OCI-LY7 (cell line): ENCODE data around the gene PSPN. TPM values are rescaled to one million over a fixed set of nuclear protein-coding genes. Genes with fewer than 3 reads are reported as not detected.

Source experiments
- BruUV-seq: library from RNA; stranded (reverse); fragments of 400-500 nt; replicated peaks from 2 replicates; lab custom pipeline; 2021; lab: Mats Ljungman, UMichigan
- CTCF ChIA-PET: fragments of 300-600 bp; sonication (Branson Sonifier 250); formaldehyde crosslinking; loops from one replicate; lab custom pipeline; 2022; ENCODE audit warnings: antibody characterized with exemption; ENCODE audit not compliant: unreplicated experiment; lab: Charles Lee
- POLR2A ChIA-PET: fragments of 300-600 bp; sonication (Branson Sonifier 250); formaldehyde crosslinking; loops from one replicate; lab custom pipeline; 2022; ENCODE audit warnings: antibody characterized with exemption; lab: Charles Lee
- DNase-seq: peaks from one replicate; pipeline ENCODE4 v3.0.0-alpha.2; 2015; ENCODE audit warnings: low spot score
- H2AFZ ChIP-seq: fragments of 200-600 bp; sonication (generic), shearing (Covaris generic); 2 replicates; pipeline ENCODE4 v1.6.1; 2014; ENCODE audit warnings: mild to moderate bottlenecking, antibody characterized with exemption, low read length, moderate library complexity
- H3K27ac ChIP-seq: fragments of 200-600 bp; sonication (generic); 2 replicates; pipeline ENCODE4 v1.5.1; 2014; ENCODE audit warnings: mixed run types, low read depth, mild to moderate bottlenecking, moderate library complexity, low read length, inconsistent platforms; ENCODE audit not compliant: poor library complexity, severe bottlenecking
- H3K36me3 ChIP-seq: fragments of 200-600 bp; sonication (generic); 2 replicates; pipeline ENCODE4 v1.6.1; 2014; ENCODE audit warnings: mild to moderate bottlenecking, antibody characterized with exemption, low read length, moderate library complexity, mixed read lengths; ENCODE audit not compliant: insufficient read depth
- H3K4me1 ChIP-seq: fragments of 200-600 bp; sonication (generic); 2 replicates; pipeline ENCODE4 v1.5.1; 2014; ENCODE audit warnings: mild to moderate bottlenecking, low read length; ENCODE audit not compliant: insufficient read depth, poor library complexity, severe bottlenecking
- H3K4me2 ChIP-seq: fragments of 200-600 bp; sonication (generic); 2 replicates; pipeline ENCODE4 v1.6.1; 2014; ENCODE audit warnings: mild to moderate bottlenecking, low read length
- H3K4me3 ChIP-seq: fragments of 200-600 bp; sonication (generic); 2 replicates; pipeline ENCODE4 v1.5.1; 2014; ENCODE audit warnings: mild to moderate bottlenecking, low read depth, low read length; ENCODE audit not compliant: poor library complexity, severe bottlenecking
- H3K79me2 ChIP-seq: fragments of 200-600 bp; sonication (generic); 2 replicates; pipeline ENCODE4 v1.6.1; 2016; ENCODE audit warnings: low read depth, mild to moderate bottlenecking, low read length, moderate library complexity, mixed read lengths; ENCODE audit not compliant: insufficient read depth
- H3K9me2 ChIP-seq: fragments of 200-600 bp; sonication (generic); 2 replicates; pipeline ENCODE4 v1.6.1; 2016; ENCODE audit warnings: mild to moderate bottlenecking, low read length, mixed read lengths; ENCODE audit not compliant: insufficient read depth
- H3K9me3 ChIP-seq: fragments of 200-600 bp; sonication (generic); 2 replicates; pipeline ENCODE4 v1.6.1; 2014; ENCODE audit warnings: mild to moderate bottlenecking, mixed run types, low read length, mixed read lengths
- H4K20me1 ChIP-seq: fragments of 200-600 bp; sonication (generic); 2 replicates; pipeline ENCODE4 v1.6.1; 2014; ENCODE audit warnings: mild to moderate bottlenecking, antibody characterized with exemption, low read length, moderate library complexity, mixed read lengths; ENCODE audit not compliant: insufficient read depth
- CTCF ChIP-seq: fragments of 200-600 bp; sonication (generic); conservative IDR thresholded peaks from 2 replicates; pipeline ENCODE4 v1.5.1; 2014; ENCODE audit warnings: mild to moderate bottlenecking, antibody characterized with exemption, low read length, moderate library complexity, mixed read lengths
- EZH2phosphoT487 ChIP-seq: fragments of 200-600 bp; sonication (generic); IDR thresholded peaks from 2 replicates; pipeline ENCODE4 v1.6.1; 2018; ENCODE audit warnings: low read depth, borderline replicate concordance, mild to moderate bottlenecking, mixed run types, antibody characterized with exemption, low read length, moderate library complexity, mixed read lengths
- intact Hi-C: fragments of 100-400 bp; cut with micrococcal nuclease; formaldehyde crosslinking; loops from one replicate; pipeline ENCODE4 v1.10.0; 2022; ENCODE audit not compliant: unreplicated experiment
- total RNA-seq, 2 experiments: library from RNA; depleted of rRNA in 1 of 2; stranded (reverse); fragments of >200 nt in 1 of 2; shearing (Covaris generic) in 1 of 2; gene quantifications; 2 replicates each; pipeline ENCODE4 v1.2.3, GENCODE V29; 2014 to 2022

Gene PSPN
- total RNA-seq, 2 experiments from 2014 or later: 1.6 to 2.1 TPM

GRCh38 chr19:6415591-6416190 is 40.0 kb upstream of the PSPN start:
- ChIA-PET POLR2A (no interaction called here), CTCF (no interaction called here)
- peaks cover 5% of the 10 kb centered on the region; the same call in 1 of the 2 replicates for H4K20me1 ChIP-seq
- H3K36me3 ChIP-seq: peaks cover 86% of the 10 kb centered on the region
- DNase-seq: no peak
- H3K4me3 ChIP-seq: no peak overlapping the region
- no peak overlapping the region for H3K27ac ChIP-seq
- no peaks in the 10 kb centered on the region for H3K9me3 ChIP-seq
- no peak overlapping the region for H3K4me2 ChIP-seq
- H3K9me2 ChIP-seq: no peaks in the 10 kb centered on the region
- intact Hi-C loops: no loop called here
- peaks cover 14% of the 10 kb centered on the region for H3K79me2 ChIP-seq
- H2AFZ ChIP-seq: no peak overlapping the region
- no peaks in the 10 kb centered on the region for H3K4me1 ChIP-seq
- TF ChIP-seq EZH2phosphoT487 (no peak), CTCF (no peak)
- no TSS peak for BruUV-seq

GRCh38 chr19:6414793-6415590 is 39.3 kb upstream of the PSPN start:
- no peak for TF ChIP-seq CTCF
- no peak for TF ChIP-seq EZH2phosphoT487
- Histone ChIP-seq H3K9me2 (no peaks in the 10 kb centered on the region), H3K4me2 (no peak overlapping the region), H2AFZ (no peak overlapping the region), H3K27ac (no peak overlapping the region), H3K36me3 (peaks cover 79% of the 10 kb centered on the region), H3K79me2 (peaks cover 7% of the 10 kb centered on the region), H3K4me1 (no peaks in the 10 kb centered on the region), H4K20me1 (peaks cover 5% of the 10 kb centered on the region; the same call in 1 of the 2 replicates), H3K9me3 (no peaks in the 10 kb centered on the region), H3K4me3 (no peak overlapping the region)
- BruUV-seq: no TSS peak
- DNase-seq: no peak
- intact Hi-C loops: no loop called here
- CTCF ChIA-PET: no interaction called here
- POLR2A ChIA-PET: no interaction called here
